Mononuclear cell (primary cell): ENCODE data around the gene B3GNT7. TPM values are rescaled to one million over a fixed set of nuclear protein-coding genes. Genes with fewer than 3 reads are reported as not detected.

ENCODE experiments used
- H3K27me3 ChIP-seq: 2 replicates; pipeline ENCODE4 v1.6.0; 2011; ENCODE audit warnings: low read length, control low read depth; ENCODE audit not compliant: insufficient read depth
- H3K4me1 ChIP-seq: 2 replicates; pipeline ENCODE4 v1.5.1; 2011; ENCODE audit warnings: mild to moderate bottlenecking, low read length, control low read depth; ENCODE audit not compliant: insufficient read depth
- H3K4me3 ChIP-seq: 2 replicates; pipeline ENCODE4 v1.5.1; 2011; ENCODE audit warnings: mild to moderate bottlenecking, low read length, moderate library complexity
- H3K9me3 ChIP-seq: 2 replicates; pipeline ENCODE4 v1.5.1; 2011; ENCODE audit warnings: low read depth, mild to moderate bottlenecking, control low read depth, low read length
- total RNA-seq: library from RNA; depleted of rRNA; stranded (reverse); fragments of >200 nt; gene quantifications from one replicate; pipeline ENCODE4 v1.2.3, GENCODE V29; 2012

The B3GNT7 gene
- total RNA-seq, 1 donor: 6.5 TPM

GRCh38 chr2:231449503-231450054, 54.1 kb downstream of the B3GNT7 start:
- Histone ChIP-seq H3K27me3 (no peaks in the 10 kb centered on the region), H3K9me3 (no peaks in the 10 kb centered on the region), H3K4me1 (peaks cover 3% of the 10 kb centered on the region), H3K4me3 (no peak overlapping the region)

GRCh38 chr2:231450548-231450989, 55.1 kb downstream of the B3GNT7 start:
- Histone ChIP-seq H3K4me1 (peaks cover 3% of the 10 kb centered on the region), H3K4me3 (no peak overlapping the region), H3K9me3 (no peaks in the 10 kb centered on the region), H3K27me3 (no peaks in the 10 kb centered on the region)

Other genes starting within 250 kb of the B3GNT7 start
- gene ARMC9, start 197.1 kb upstream of the B3GNT7 start, total RNA-seq: 0.73 TPM
- gene NCL, start 68.8 kb downstream of the B3GNT7 start, total RNA-seq: 182 TPM
- 1.8 TPM for gene NMUR1, start 134.7 kb downstream of the B3GNT7 start, total RNA-seq
- gene TEX44, start 197.2 kb downstream of the B3GNT7 start, total RNA-seq: not detected